NOMO-1 (cell line): Measurements from ENCODE around the gene PANK1.
"Not testable (repeated sequence)": the region's sequence is repeated elsewhere in the genome, so short reads cannot be mapped to it uniquely, and the experiment has no call there.

Source experiments
- DNase-seq, 2 experiments: peaks; one replicate each; lab custom pipeline; 2025; ENCODE audit not compliant: unreplicated experiment in 2 of 2; lab: John Stamatoyannopoulos, UW

The PANK1 gene

GRCh38 chr10:89576022-89576421 is 69.0 kb downstream of the PANK1 start:
- DNase-seq = no peak

- DNase-seq = no peak
Observed at GRCh38 chr10:89575031-89575430, 70.0 kb downstream of the PANK1 start.

GRCh38 chr10:89574368-89574767 is 70.7 kb downstream of the PANK1 start:
- DNase-seq = no peak

- DNase-seq = no peak
Observed at GRCh38 chr10:89567576-89568245, 77.3 kb downstream of the PANK1 start.

GRCh38 chr10:89566992-89567391 is 78.0 kb downstream of the PANK1 start:
- no peak for DNase-seq

GRCh38 chr10:89566095-89566950 is 78.7 kb downstream of the PANK1 start:
- DNase-seq = no peak

GRCh38 chr10:89565180-89565579 is 79.9 kb downstream of the PANK1 start:
- DNase-seq = no peak

GRCh38 chr10:89563861-89564478 is 81.1 kb downstream of the PANK1 start:
- peak; percentile 7 to 45 for DNase-seq

GRCh38 chr10:89563311-89563710 is 81.7 kb downstream of the PANK1 start:
- DNase-seq = no peak

- no peak for DNase-seq
Observed at GRCh38 chr10:89556600-89556999, 88.4 kb downstream of the PANK1 start.

GRCh38 chr10:89555688-89556445 is 89.2 kb downstream of the PANK1 start:
- DNase-seq = no peak

- no peak for DNase-seq
Observed at GRCh38 chr10:89554433-89554832, 90.6 kb downstream of the PANK1 start.

- no peak for DNase-seq
Observed at GRCh38 chr10:89553064-89553734, 91.8 kb downstream of the PANK1 start.

- DNase-seq = no peak
Observed at GRCh38 chr10:89552213-89552612, 92.8 kb downstream of the PANK1 start.

- DNase-seq = no peak
Observed at GRCh38 chr10:89550509-89550908, 94.5 kb downstream of the PANK1 start.

GRCh38 chr10:89549510-89549909 is 95.5 kb downstream of the PANK1 start:
- no peak for DNase-seq

- peak; percentile 33 to 69 for DNase-seq
Observed at GRCh38 chr10:89548673-89549072, 96.4 kb downstream of the PANK1 start.

GRCh38 chr10:89547853-89548513 is 97.1 kb downstream of the PANK1 start:
- DNase-seq = no peak

GRCh38 chr10:89546651-89547050 is 98.4 kb downstream of the PANK1 start:
- DNase-seq = not testable (repeated sequence)

GRCh38 chr10:89543841-89544240 is 101.2 kb downstream of the PANK1 start:
- DNase-seq = no peak
